NCI-H128 (cell line): Measurements from ENCODE around the gene MPV17.
"Not testable (repeated sequence)": the region's sequence is repeated elsewhere in the genome, so short reads cannot be mapped to it uniquely, and the experiment has no call there.

Experiments
- DNase-seq: peaks from one replicate; lab custom pipeline; 2025; ENCODE audit not compliant: unreplicated experiment; lab: John Stamatoyannopoulos, UW

MPV17 gene

GRCh38 chr2:27270131-27270530 lies 52.8 kb downstream of the MPV17 start:
- DNase-seq: no peak

GRCh38 chr2:27268296-27268695 lies 54.6 kb downstream of the MPV17 start:
- DNase-seq: not testable (repeated sequence)

- no peak for DNase-seq
Observed at GRCh38 chr2:27265536-27265870, 57.4 kb downstream of the MPV17 start.

GRCh38 chr2:27264753-27265535 lies 58.0 kb downstream of the MPV17 start:
- DNase-seq: peak; percentile 40

GRCh38 chr2:27264253-27264752 lies 58.6 kb downstream of the MPV17 start:
- no peak for DNase-seq

- DNase-seq: no peak
Observed at GRCh38 chr2:27263287-27264252, 59.3 kb downstream of the MPV17 start.

GRCh38 chr2:27262379-27263286 lies 60.3 kb downstream of the MPV17 start, which contains the start of gene SLC30A3:
Gene SLC30A3 (minus strand): TSS chr2:27263047. CDS start chr2:27262906, 141 bp downstream.
- no peak for DNase-seq

GRCh38 chr2:27261926-27262298 lies 61.0 kb downstream of the MPV17 start:
- no peak for DNase-seq

GRCh38 chr2:27261241-27261925 lies 61.5 kb downstream of the MPV17 start:
- DNase-seq: no peak
